NCI-H2196 treated with DMSO at 0.1 percent for 48 hours (cell line): ENCODE measurements around the gene C22orf31.
"Not testable (repeated sequence)": the region's sequence is repeated elsewhere in the genome, so short reads cannot be mapped to it uniquely, and the experiment has no call there.

Experiments used
- DNase-seq: peaks from one replicate; lab custom pipeline; 2025; ENCODE audit not compliant: unreplicated experiment; lab: John Stamatoyannopoulos, UW

C22orf31 gene

GRCh38 chr22:29055192-29055830 is 6.3 kb downstream of the C22orf31 start:
- DNase-seq: no peak

DNA sequence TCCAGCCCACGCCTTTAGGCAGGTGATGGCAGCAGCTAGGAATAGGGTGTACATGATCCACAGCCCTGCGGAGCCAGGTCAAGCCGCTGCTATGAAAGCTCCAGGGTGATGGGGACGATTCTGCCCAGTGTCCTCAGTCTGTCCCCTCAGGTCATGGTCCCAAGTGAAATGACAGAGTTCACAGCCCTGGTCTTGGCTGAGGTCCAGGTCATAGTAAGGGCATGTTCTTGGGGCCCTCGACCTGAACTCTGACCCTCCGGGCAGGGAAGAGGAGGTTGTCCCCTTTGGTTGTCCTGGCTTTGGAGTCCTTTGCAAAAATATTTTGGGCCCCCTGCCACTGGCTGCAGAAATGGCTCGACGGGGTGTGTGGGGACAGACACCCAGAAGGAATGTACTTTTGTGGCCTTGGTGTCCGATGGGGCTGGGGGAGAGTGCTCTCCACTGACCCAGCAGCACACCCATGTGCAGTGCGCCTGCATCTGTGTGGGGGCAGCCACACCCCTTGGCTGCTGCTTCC is 7.3 kb downstream of the C22orf31 start:
- DNase-seq: no peak

- no peak for DNase-seq
These were observed 8.5 kb downstream of the C22orf31 start for GRCh38 chr22:29053048-29053702.

- DNase-seq: no peak
These were observed 11.2 kb downstream of the C22orf31 start for GRCh38 chr22:29050457-29050856.

DNA sequence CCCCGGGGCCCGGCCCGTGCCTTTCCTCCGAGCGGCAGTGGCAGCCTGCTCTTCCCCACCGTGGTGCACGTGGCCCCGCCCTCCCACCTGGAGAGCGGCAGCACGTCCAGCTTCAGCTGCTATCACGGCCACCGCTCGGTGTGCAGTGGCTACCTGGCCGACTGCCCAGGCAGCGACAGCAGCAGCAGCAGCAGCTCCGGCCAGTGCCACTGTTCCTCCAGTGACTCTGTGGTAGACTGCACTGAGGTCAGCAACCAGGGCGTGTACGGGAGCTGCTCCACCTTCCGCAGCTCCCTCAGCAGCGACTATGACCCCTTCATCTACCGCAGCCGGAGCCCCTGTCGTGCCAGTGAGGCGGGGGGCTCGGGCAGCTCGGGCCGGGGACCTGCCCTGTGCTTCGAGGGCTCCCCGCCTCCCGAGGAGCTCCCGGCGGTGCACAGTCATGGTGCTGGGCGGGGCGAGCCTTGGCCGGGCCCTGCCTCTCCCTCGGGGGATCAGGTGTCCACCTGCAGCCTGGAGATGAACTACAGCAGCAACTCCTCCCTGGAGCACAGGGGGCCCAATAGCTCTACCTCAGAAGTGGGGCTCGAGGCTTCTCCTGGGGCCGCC is 11.9 kb downstream of the C22orf31 start:
- no peak for DNase-seq

DNA sequence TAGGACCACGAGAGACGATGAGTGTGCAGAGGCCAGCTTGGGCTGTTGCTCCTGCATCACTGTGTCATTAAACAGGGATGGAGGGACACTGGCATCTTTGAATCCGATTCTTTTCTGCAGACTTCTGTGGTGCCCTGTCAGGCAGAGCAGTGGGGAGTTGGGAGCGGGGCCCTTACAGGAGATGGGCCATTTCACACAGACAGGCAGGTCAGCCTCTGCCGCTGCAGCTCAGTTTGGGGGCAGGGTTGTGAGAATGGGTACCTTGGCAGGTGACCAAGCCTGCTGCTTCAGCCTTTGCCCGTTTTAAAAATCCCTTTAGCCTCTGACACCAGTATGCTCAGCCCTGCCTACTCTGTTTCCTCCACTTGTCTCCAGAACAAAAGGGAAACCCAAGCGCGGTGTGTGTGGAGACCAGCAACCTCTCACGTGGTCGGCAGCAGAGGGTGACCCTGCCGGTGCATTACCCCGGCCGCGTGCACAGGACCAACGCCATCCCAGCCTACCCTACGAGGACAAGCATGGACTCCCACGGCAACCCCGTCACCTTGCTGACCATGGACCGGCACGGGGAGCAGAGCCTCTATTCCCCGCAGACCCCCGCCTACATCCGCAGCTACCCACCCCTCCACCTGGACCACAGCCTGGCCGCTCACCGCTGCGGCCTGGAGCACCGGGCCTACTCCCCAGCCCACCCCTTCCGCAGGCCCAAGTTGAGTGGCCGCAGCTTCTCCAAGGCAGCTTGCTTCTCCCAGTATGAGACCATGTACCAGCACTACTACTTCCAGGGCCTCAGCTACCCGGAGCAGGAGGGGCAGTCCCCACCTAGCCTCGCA is 12.6 kb downstream of the C22orf31 start:
- DNase-seq: no peak

- DNase-seq: no peak
These were observed 16.9 kb downstream of the C22orf31 start for GRCh38 chr22:29044657-29045176.

DNA sequence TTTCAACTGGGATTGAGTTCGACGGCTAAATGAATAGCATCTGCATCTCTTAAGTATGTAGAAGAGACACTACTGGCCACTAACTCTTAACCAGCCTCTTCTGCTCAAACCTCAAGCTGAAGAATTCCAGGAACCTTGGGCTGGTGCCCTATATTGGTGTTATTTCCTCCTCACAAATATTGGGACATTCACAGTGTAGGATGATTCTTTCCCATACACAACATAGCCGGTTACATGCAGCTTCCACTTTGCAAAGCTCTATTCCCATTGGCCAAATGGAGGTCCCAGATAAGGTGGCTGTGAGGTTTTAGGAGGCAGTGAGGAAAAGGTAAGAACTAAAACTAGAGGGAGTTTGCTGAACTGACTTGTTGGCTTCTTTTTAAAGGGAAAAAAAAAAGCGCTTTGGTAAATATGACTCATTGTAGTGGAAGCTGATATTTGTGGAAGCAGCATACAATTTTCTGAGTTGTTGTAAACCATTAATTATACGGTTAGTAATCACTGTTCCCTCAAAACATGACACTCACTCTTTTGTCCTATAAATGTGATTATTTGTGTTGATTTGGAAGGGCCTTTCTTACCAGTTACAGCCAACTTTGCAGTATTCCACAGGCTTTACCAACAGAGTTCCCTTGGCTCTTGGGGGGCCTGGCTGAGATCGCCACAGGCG is 17.6 kb downstream of the C22orf31 start:
- DNase-seq: no peak

GRCh38 chr22:29041408-29041807 is 20.2 kb downstream of the C22orf31 start:
- DNase-seq: no peak

GRCh38 chr22:29040385-29041275 is 21.0 kb downstream of the C22orf31 start:
- peak; percentile 8 for DNase-seq

DNA sequence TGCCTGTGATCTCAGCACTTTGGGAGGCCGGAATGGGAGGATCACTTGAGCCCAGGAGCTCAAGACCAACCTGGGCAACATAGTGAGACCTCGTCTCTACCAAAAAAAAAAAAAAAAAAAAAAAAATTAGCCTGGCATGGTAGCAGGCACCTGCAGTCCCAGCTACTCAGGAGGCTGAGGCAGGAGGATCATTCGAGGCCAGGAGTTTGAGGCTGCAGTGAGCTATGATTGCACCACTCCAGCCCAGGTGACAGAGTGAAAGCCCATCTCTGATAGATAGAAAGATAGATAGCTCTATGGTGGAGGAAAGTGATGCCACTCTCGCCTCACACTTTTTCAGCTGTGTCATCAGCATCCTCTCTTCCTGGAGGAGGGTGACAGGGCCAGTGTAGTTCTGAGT is 21.9 kb downstream of the C22orf31 start:
- DNase-seq: not testable (repeated sequence)

DNA sequence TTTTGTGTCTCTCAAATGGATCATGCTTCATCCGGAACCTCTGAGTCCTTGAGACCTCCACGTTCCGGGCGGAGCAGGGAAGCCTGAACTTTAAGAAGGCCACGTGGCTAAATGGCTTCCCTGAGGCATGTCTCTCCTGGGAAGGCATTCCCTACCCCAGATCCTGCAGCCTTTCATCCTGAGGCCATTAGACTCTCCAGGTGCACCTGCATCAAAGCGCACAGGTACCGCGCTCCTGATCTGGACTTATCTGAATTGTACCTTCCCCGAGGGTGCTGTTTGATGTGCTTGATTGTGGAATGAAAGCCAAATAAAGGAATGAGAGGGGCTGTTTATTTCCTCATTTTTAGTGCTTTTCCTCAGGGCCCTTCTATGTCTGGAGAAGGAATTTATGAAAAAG is 22.5 kb downstream of the C22orf31 start:
- no peak for DNase-seq

- DNase-seq: peak; percentile 3
These were observed 24.2 kb downstream of the C22orf31 start for GRCh38 chr22:29037340-29037932.

GRCh38 chr22:29032584-29032983 is 29.0 kb downstream of the C22orf31 start:
- no peak for DNase-seq

GRCh38 chr22:29032014-29032475 is 29.6 kb downstream of the C22orf31 start:
- no peak for DNase-seq

DNA sequence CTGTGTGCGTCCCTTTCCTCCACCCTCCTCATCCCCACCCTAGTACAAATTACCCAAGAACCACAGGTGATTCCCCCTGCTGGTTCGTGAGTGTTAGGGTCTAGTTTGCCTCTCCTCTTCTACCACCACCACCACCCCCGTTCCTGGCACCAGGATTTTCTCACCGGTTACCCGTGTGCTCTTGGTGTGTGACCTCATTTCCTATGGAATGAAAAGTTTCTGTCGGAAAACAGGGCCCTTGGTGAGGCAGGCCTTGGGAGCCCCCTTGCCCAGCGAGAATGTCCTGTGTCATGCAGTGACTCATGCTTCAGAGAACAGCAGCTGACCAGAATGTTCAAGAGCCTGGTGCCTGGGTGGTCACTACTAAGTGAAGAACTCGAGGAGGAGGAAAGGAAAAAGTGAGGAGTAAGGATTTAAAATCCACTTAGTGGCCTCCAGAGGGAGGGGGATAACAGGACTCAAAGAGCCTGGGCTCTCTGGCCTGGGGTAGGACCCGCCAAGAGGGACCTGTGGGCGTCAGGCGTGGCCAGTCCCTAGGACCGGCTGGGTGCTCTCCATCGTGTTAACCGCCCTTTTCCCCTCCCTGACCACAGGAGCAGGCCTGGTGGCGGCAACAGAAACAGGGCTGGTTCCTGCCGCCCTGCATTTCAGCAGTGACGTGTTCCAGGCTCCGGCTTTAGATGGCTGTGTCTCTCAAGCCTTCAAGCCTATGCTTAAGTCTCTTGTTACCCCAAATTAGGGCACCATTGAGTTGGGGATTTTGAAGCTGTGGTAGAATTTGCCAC is 30.2 kb downstream of the C22orf31 start:
- no peak for DNase-seq

GRCh38 chr22:29030618-29031226 is 30.9 kb downstream of the C22orf31 start:
- DNase-seq: peak; percentile 24
